ENCODE results near the gene UMPS. TPM values are rescaled to one million over a fixed set of nuclear protein-coding genes. Genes with fewer than 3 reads are reported as not detected.

UMPS gene
- total RNA-seq, 1 donor from 2014 or later = 21.5 TPM

- ATAC-seq = no peak
These were observed 33.5 kb downstream of the UMPS start for GRCh38 chr3:124763644-124764358.

DNA sequence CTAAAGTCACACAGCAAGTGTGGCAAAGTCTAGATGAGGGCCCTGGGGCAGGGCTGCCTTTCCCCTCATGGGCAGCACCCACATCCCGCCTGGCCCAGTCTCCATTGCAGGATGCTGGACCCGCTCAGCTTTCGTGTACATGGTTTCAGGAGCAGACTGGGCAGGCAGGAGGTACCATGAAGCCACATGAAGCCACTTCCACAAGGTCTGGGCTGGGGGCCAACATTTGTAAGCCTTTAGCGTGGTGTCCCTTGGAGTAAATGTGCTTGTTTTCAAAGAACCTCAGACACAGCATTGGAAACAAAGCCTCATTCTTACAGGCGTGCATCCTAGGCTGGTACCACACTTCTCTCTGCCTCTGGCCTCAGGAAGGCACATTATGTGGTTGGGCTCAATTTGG, 34.5 kb downstream of the UMPS start:
- ATAC-seq = no peak

GRCh38 chr3:124765197-124765840, 35.1 kb downstream of the UMPS start:
- no peak for ATAC-seq

DNA sequence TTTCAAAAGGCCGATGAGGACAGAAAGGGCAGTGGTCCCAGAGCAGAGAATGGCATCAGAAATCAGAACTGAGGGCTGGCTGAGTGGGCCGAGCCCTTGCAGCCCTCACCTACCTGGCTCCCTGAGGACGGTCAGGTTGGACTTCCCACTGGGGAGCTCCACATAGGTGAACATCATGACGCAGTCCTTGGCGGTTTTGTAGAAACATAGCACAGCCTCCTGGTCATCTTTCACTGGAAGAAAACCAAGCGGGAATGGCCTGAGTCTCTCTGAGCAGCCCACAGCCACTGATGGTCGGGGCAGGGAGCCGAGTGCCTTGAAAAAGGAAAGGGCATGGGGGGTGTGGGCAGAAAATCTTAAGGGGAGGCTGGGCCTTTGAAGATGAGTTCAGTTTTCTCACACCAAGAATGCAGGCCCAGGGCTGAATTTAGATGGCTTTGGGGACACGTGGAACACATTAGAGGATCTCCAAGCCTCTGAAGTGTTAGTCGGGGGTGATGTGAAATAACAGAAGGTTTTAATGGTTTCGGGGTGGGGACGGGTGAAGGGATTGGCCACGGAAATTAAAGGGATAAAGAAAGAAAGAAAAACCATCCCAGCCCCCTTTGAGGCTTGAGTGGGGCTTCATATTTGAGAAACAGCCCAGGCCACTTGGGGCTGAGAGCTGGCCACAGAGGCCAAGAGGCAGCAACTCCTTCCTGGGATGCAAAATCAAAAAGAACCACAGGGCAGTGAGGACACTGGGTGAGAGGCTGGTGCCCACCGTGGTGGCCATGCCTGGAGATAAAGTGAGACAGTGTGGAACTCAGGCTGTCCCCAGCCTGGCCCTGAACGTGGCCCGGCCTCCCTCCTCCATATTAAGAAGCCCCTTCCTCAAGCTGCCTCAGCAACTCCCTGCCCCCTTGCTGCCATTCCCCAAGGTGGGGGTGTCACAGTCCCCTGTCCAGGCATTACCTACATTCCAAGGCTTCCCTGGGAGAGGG, 36.2 kb downstream of the UMPS start:
- no peak for ATAC-seq

DNA sequence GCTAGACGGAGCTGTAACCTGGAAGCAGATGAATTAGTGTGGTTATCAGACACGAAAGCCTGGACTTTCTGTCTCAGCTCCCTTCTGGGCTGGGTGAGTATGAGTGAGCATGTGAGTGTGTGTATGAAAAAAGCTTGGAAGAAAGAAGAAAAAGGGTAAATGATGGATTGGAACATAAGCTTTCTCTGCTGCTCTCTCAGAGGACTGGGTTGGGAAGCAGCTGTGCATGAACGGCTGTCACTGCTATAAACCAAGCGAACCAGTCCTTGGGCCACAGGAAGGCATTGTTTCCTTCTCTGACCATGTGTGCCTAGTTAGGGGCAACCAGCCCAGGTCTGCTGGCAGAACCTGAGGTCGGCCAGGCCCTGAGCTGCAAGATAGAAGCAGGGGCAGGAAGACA, 37.0 kb downstream of the UMPS start:
- no peak for ATAC-seq

DNA sequence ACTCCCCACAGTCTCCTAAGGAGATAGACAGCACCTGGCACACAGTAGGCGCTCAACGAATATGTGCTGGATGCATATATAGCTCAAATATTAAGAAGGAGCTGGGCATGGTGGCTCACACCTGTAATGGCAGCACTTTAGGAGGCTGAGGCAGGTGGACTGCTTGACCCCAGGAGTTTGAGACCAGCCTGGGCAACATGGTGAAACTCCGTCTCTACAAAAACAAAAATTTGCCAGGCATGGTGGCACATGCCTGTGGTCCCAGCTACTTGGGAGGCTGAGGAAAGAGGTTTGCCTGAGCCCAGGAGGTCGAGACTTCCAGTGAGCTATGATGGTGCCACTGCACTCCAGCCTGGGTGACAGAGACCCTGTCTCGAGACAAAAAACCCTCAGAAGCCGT, 37.4 kb downstream of the UMPS start:
- no peak for ATAC-seq

DNA sequence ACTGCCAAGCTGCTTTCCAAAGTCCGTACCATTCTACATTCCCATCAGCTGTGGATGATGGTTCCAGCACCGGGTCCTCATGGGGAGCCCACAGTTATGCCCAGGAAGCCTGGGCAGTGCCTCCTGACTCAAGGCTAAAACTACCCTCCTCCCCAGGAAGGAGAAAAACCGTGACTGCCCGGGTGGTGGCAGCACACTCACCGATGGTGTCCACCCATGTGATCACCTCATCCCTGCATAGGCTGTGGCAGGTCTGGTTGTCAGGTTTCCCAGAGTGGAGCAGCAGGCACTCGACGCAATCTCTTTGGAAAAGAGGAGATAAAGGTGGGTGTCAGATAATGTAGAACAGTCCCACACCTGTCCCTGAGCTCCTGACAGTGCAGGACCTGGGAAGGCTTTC, 38.6 kb downstream of the UMPS start:
- peak; percentile 65 for ATAC-seq

GRCh38 chr3:124769462-124769861, 39.2 kb downstream of the UMPS start:
- ATAC-seq = no peak

DNA sequence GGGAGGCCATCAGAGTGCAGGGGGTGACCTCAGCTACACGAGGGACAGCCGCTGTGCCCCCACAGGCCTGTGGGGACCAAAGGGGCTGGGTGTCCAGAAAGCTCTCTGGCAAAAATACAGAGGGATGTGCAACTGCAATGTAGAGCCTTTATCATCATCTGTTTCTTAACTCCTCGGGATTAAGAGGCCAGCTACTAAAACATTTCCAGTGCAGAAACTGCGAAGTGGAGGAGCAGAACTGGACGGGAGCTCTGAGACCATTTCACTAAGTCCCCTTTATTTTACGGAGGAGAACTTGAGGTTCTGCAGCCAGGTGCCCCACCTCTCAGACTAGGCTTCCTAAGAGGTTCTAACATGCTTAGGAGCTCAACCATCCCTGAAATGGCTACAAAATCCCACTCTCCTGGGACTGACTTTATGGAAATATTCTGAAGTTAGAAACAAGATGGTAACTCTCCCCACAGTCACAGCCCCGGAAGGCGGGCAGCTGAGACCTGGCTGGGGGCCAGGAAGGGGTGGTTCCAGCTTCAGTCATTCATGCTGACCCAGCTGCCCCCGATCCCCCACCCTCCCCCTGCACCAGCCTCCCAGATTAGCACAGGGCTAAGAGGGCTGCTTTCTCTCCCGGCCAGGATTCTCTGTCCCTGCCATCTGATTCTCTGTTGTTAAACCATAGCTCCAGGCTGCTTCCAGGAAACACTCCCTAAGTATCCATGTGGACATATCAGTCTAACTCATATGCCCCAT, 40.3 kb downstream of the UMPS start:
- ATAC-seq = no peak

GRCh38 chr3:124771083-124771445, 40.8 kb downstream of the UMPS start:
- no peak for ATAC-seq

GRCh38 chr3:124772081-124772831, 42.0 kb downstream of the UMPS start:
- ATAC-seq = no peak

DNA sequence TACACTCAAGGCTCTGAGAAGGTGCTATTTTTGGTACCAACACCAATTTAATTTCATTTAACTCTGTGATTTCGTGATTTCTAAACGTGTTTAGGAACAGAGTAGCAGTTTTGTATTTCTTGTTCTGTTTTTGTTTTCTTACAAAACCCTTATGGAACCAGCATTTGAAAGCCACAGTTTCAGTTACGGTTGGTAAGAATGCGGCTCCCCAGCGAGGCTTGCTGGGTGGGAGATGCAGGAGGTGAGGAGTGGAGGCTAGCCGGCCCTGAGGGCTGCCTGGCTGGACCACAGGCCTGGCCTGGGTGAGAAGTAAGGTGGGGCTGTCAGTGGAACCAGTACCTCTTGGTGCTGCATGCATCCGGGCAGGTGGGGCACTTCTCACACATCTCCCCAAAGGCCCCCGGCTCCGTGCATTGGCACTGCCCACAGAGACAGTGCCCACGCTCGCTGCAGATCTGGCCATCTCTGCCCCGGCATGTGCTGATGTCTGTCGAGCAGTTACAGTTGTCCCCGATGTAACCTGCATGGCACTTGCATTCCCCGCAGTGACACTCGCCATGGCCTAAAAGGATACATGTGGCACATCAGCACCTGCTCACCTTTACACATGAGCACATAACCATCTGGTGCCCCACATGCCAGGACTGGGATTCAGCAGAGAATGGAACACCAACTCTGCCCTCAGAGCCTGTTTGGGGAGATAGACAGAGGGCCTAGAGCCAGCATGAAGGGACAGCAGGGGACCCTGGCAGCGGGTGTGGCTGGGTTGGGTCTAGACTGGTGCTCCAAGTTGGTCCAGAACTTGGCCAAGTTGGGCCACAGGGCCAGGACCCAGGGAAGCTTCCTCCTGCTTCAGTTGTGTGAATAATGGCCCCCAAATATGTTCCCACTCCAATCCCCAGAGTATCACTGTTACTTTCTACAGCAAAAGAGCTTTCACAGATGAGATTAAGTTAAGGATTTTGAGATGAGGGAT, 43.4 kb downstream of the UMPS start:
- no peak for ATAC-seq

DNA sequence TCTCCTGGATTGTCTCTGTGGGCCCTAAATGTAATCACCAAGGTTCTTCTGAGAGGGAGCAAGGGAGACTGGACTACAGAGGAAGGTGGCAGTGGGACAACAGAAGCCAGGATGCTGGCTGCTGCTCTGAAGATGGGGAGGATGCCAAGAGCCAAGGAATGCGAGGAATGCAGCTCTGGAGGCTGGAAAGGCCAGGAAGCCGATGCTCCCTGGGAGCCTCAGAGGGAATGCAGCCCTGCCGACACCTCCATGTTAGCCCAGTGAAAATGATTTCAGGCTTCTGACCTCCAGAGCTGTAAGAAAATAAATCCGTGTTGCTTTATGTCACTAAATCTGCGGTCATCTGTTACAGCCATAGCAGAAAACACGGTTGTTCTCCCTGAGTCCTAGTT, 44.1 kb downstream of the UMPS start:
- no peak for ATAC-seq

DNA sequence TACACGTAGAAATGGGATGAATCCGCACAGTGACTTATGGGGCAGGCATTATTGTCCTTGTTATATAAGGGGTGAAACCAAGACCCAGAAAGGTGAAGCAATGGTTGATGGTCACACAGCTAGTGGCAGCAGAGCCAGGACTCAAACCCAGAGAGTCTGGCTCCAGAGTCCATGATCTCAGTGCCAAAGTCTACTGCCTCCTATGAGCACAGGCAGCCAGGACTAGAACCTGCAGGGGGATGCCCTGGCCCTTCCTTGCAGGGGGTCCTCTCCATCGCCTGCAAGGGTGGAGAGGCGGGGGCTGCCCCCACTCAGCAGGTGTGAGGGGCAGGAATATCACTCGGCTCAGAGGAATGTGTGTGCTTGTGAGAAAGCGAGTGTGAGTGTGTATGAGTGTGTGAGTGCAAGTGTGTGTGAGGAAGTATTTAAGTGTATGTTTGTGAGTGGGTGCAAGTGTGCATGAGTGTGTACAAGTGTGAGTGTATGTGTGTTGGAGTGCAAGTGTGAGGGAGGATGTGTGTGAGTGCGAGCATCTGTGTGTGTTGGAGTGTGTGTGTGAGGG, 44.7 kb downstream of the UMPS start:
- ATAC-seq = no peak

DNA sequence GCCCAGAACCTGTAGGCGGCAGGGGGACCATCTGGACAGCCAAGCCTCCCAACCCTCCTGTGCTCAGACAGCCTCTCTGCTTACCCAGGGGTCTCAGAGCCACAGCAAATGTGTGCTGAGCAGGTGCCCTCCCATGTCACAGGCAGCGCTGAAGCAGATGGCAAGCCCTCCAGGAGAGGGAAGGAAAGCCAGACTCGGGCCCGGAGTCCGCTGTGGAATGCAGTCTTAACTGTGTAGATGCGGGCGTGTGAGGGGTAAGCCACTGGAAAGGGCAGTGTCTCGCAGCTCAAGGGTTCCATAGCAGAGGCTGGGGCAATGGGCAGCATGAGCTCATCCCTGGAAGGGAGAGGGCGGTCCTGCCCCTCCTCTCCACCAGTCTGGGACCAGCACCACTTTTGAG, 45.6 kb downstream of the UMPS start:
- ATAC-seq = no peak

DNA sequence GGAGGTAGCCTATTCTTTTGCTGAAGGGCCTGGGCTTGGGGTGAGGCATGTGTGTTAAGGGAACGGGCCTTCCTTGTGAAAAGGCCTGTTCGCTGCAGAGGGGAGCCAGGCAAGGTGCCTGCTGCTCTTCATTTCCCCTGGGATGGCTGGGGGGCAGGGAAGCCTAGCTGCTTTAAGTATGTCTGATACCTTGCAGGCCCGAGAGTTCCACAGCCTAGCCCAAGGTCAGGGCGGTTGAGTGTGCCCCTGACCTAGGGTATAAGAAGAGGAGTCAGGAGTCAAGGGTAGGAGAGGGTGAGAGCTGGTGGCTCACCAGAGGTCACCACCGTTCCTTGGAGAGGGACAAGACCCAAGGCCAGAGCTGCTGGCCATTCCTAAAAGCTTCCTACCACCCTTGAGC, 46.6 kb downstream of the UMPS start:
- ATAC-seq = no peak

DNA sequence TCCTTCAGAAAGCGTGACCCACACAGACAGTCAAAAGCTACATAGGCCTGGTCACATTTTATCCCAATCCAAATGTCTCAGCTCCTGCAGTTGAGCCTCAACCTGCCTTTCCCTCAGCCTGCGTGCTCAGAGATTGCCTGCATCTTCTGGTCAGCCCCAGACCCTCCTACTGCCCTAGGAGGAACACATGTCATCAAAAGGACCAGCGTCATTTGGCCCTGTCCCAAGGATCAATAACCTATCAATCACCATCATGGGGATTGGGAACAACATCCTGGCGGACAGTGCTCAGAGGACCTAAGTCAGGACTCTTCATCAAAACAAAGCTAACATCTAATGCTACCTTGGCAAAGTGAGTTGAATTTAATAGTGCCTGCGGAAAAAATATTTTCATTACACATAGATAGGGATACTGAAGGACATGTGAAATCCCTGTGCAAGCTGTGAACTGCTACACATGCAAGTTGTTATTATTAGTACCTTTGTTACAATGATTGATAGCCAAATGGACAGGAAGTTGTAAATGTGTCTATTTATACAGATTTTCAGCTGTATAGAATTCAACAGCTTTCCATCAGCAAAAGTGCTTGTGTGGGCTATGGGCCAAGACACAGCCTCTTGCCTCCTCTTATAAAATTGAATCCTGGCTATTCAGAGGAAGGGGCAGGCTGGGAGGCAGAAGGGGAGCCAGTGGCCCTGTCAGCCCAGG, 47.7 kb downstream of the UMPS start:
- ATAC-seq = no peak

GRCh38 chr3:124779116-124779515, 48.9 kb downstream of the UMPS start:
- ATAC-seq = no peak

- no peak for ATAC-seq
These were observed 49.5 kb downstream of the UMPS start for GRCh38 chr3:124779751-124780191.

DNA sequence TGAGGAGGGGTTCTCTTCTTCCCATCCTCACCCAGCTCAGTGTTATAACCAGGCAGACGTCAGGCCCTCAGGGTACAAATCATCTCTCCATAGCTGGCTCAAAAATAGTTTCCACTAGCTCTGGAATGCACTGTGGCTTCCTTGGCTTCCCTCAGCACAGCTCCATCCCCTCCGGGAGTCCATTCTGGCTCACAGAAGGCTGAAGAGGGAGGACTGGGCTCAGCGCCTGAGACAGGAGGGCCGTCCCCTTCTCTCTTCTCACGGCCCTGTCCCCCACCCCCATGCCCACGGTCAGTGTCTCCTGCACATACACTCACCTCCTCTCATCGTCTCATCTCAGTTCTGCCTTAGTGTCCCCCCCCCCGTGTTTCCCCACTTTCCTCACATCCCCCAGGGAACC, 50.1 kb downstream of the UMPS start:
- no peak for ATAC-seq

All from esophagus mucosa (tissue), 1 donor.